Panc1 (cell line): ENCODE measurements around the gene FGF19.

Experiments
- CTCF ChIP-seq: fragments of 450-650 bp; IDR thresholded peaks from 2 replicates; pipeline ENCODE4 v1.5.1; 2017; ENCODE audit warnings: mild to moderate bottlenecking
- POLR2AphosphoS5 ChIP-seq: IDR thresholded peaks from 2 replicates; pipeline ENCODE4 v1.6.1; 2012; ENCODE audit warnings: mild to moderate bottlenecking, low read depth, low read length, moderate library complexity
- REST ChIP-seq, 2 experiments: IDR thresholded peaks; 2 replicates each; pipeline ENCODE4 v1.6.1; 2011 to 2012; ENCODE audit warnings: low read depth in 2 of 2, control low read depth in 1 of 2, low read length in 1 of 2, mild to moderate bottlenecking in 1 of 2, moderate library complexity in 1 of 2; ENCODE audit not compliant: insufficient read depth in 1 of 2
- SIN3A ChIP-seq: IDR thresholded peaks from 2 replicates; pipeline ENCODE4 v1.6.1; 2012; ENCODE audit warnings: low read depth, mild to moderate bottlenecking, low read length, moderate library complexity, borderline replicate concordance; ENCODE audit not compliant: insufficient read depth

- TF ChIP-seq CTCF (no peak), POLR2AphosphoS5 (no peak), SIN3A (no peak), REST (IDR thresholded peaks at IDR 0.05; ENCODE audit: insufficient read depth in 1 of 2, low read depth in 2 of 2, low read length in 1 of 2) (no peak)
These were observed 12.3 kb upstream of the FGF19 start for GRCh38 chr11:69716099-69716498.
